K562 (cell line): ENCODE measurements around the gene PAK1IP1. TPM values are rescaled to one million over a fixed set of nuclear protein-coding genes. Genes with fewer than 3 reads are reported as not detected.
A peak's percentile ranks its signal among the peaks of the same experiment; 100 is the strongest.

Experiments used
- ATAC-seq: fragments of 200-7000 bp; cut with Tn5 transposase; 3 replicates; pipeline ENCODE4 v1.9.1; 2020; ENCODE audit warnings: moderate library complexity
- BruUV-seq: library from RNA; stranded (reverse); fragments of 400-500 nt; replicated peaks from 2 replicates; lab custom pipeline; 2021; lab: Mats Ljungman, UMichigan
- CTCF ChIA-PET: fragments of 300-600 bp; formaldehyde crosslinking; extraction: SDS; loops from one replicate; lab custom pipeline; 2021; ENCODE audit warnings: low intra/inter-chr PET ratio; lab: Yijun Ruan, JAX
- POLR2A ChIA-PET: fragments of 300-600, 350-650 bp; sonication (Branson Sonifier 250); formaldehyde crosslinking; extraction: SDS; loops from one replicate; lab custom pipeline; 2021; ENCODE audit warnings: antibody characterized with exemption, inconsistent platforms; lab: Yijun Ruan, JAX
- DNase-seq, 4 experiments: peaks; one replicate each; pipeline versions ENCODE4 v3.0.0 to v3.0.0-alpha.2; 2011 to 2018; ENCODE audit warnings: low spot score in 3 of 4, mixed read lengths in 3 of 4; ENCODE audit errors: extremely low read depth in 1 of 4
- FAIRE-seq: peaks from 2 replicates; lab custom pipeline; 2011; peaks lifted over from hg19 to GRCh38; lab: Jason Lieb, UNC
- H2AFZ ChIP-seq: 2 replicates; pipeline ENCODE4 v1.6.0; 2011; ENCODE audit warnings: low read depth, low read length, control low read depth, inconsistent platforms
- H3K27ac ChIP-seq: fragments of 200-600 bp; 3 replicates; pipeline ENCODE4 v1.8.0; 2011; ENCODE audit warnings: low read depth, mild to moderate bottlenecking, control low read depth, inconsistent platforms, low read length, moderate library complexity, mixed read lengths; ENCODE audit errors: extremely low read depth
- H3K27me3 ChIP-seq, 2 experiments: fragments of 300-600 bp in 1 of 2; 2 replicates in 1 of 2; 3 replicates in 1 of 2; pipeline versions ENCODE4 v1.6.0 to v1.8.0; 2011; ENCODE audit warnings: inconsistent platforms in 2 of 2, low read length in 2 of 2, mild to moderate bottlenecking in 1 of 2, mixed read lengths in 1 of 2, moderate library complexity in 1 of 2; ENCODE audit not compliant: control insufficient read depth in 2 of 2, insufficient read depth in 2 of 2
- H3K36me3 ChIP-seq: fragments of 300-600 bp; 3 replicates; pipeline ENCODE4 v1.8.0; 2011; ENCODE audit warnings: mild to moderate bottlenecking, low read length, inconsistent platforms; ENCODE audit not compliant: control insufficient read depth, insufficient read depth
- H3K4me1 ChIP-seq, 2 experiments: fragments of 200-600 bp in 1 of 2; replicated peaks in 1 of 2; 2 replicates in 1 of 2; 3 replicates in 1 of 2; pipeline versions ENCODE4 v1.5.1 to v1.8.0; 2011; ENCODE audit warnings: inconsistent platforms in 2 of 2, low read length in 2 of 2, mild to moderate bottlenecking in 1 of 2, mixed read lengths in 1 of 2, moderate library complexity in 1 of 2; ENCODE audit not compliant: control insufficient read depth in 2 of 2, insufficient read depth in 2 of 2
- H3K4me2 ChIP-seq: 2 replicates; pipeline ENCODE4 v1.6.1; 2011; ENCODE audit warnings: low read length, control low read depth, inconsistent platforms, mixed read lengths; ENCODE audit not compliant: insufficient read depth
- H3K4me3 ChIP-seq: fragments of 200-600 bp; sonication (generic), shearing (Covaris generic); 2 replicates; pipeline ENCODE4 v1.5.1; 2016; ENCODE audit warnings: control low read depth, inconsistent platforms
- H3K79me2 ChIP-seq: fragments of 200-600 bp; 3 replicates; pipeline ENCODE4 v1.8.0; 2011; ENCODE audit warnings: low read length, inconsistent platforms; ENCODE audit not compliant: control insufficient read depth, insufficient read depth
- H3K9ac ChIP-seq, 2 experiments: 2 replicates each; pipeline versions ENCODE4 v1.6.0 to v1.6.1; 2011; ENCODE audit warnings: low read depth in 2 of 2, low read length in 2 of 2, control low read depth in 1 of 2, inconsistent platforms in 1 of 2, mild to moderate bottlenecking in 1 of 2, mixed read lengths in 1 of 2; ENCODE audit not compliant: insufficient read depth in 1 of 2
- H3K9me1 ChIP-seq: one replicate; pipeline ENCODE4 v1.6.0; 2011; ENCODE audit warnings: inconsistent platforms, mild to moderate bottlenecking, low read length, moderate library complexity; ENCODE audit not compliant: control insufficient read depth, insufficient read depth
- H3K9me3 ChIP-seq: replicated peaks from 2 replicates; pipeline ENCODE4 v1.5.1; 2011; ENCODE audit warnings: low read depth, low read length, inconsistent platforms; ENCODE audit not compliant: control insufficient read depth, insufficient read depth
- H4K20me1 ChIP-seq: replicated peaks from 2 replicates; pipeline ENCODE4 v1.6.1; 2011; ENCODE audit warnings: low read length, inconsistent platforms, mixed read lengths; ENCODE audit not compliant: control insufficient read depth, insufficient read depth
- GABPB1 ChIP-seq: sonication (generic); formaldehyde crosslinking; IDR thresholded peaks from 2 replicates; pipeline ENCODE4 v1.8.0; 2022; ENCODE audit warnings: mild to moderate bottlenecking, missing genetic modification reagents
- L3MBTL2 ChIP-seq: fragments of 450-650 bp; IDR thresholded peaks from 2 replicates; pipeline ENCODE4 v1.6.1; 2016; ENCODE audit warnings: mild to moderate bottlenecking, moderate library complexity
- PHF8 ChIP-seq: fragments of 200-600 bp; sonication (generic); IDR thresholded peaks from 2 replicates; pipeline ENCODE4 v1.6.1; 2012; ENCODE audit warnings: mixed run types, mild to moderate bottlenecking, inconsistent platforms, low read length, moderate library complexity, borderline replicate concordance
- ZBTB7A ChIP-seq: IDR thresholded peaks from 2 replicates; pipeline ENCODE4 v1.6.1; 2011; ENCODE audit warnings: low read depth, mild to moderate bottlenecking, low read length, moderate library complexity, borderline replicate concordance; ENCODE audit not compliant: control insufficient read depth
- ZC3H11A ChIP-seq: IDR thresholded peaks from 2 replicates; pipeline ENCODE4 v1.6.1; 2012; ENCODE audit warnings: low read depth, low read length, improper control_type of control experiment
- ZFX ChIP-seq: sonication (generic); formaldehyde crosslinking; IDR thresholded peaks from 2 replicates; pipeline ENCODE4 v1.8.0; 2022; ENCODE audit warnings: mild to moderate bottlenecking, missing genetic modification reagents, moderate library complexity
- ZNF282 ChIP-seq: sonication (generic); formaldehyde crosslinking; IDR thresholded peaks from 2 replicates; pipeline ENCODE4 v1.8.1; 2023; ENCODE audit warnings: missing genetic modification reagents
- ZNF384 ChIP-seq: IDR thresholded peaks from 2 replicates; pipeline ENCODE4 v1.6.1; 2012; ENCODE audit warnings: low read depth, low read length, improper control_type of control experiment
- WGBS: fragments of 100-300 bp; shearing (Covaris generic); methylation state at CpG from one replicate; pipeline ENCODE4 v1.1.6; 2016; ENCODE audit warnings: low coverage, mixed read lengths; ENCODE audit not compliant: insufficient coverage; ENCODE audit errors: missing lambda C conversion rate; 5-methylcytosine and 5-hydroxymethylcytosine counted together
- in situ Hi-C: fragments of 300-500 bp; cut with MboI; formaldehyde crosslinking; loops from 4 replicates; pipeline ENCODE4 v1.15.0; 2018; ENCODE audit warnings: inconsistent platforms, mixed read lengths
- intact Hi-C: fragments of 100-400 bp; cut with micrococcal nuclease; formaldehyde crosslinking; loops from 2 replicates; pipeline ENCODE4 v1.14.2; 2022
- polyA plus RNA-seq, 8 experiments: library from polyadenylated mRNA; depleted of rRNA in 4 of 8; stranded (reverse) in 5 of 8; unstranded in 3 of 8; fragments of >200 nt; fragmentation: Nextera tagmentation in 2 of 8; fragmentation: Illumina TruSeq in 1 of 8; extraction: Ambion mirVana in 2 of 8; extraction: Trizol in 1 of 8; gene quantifications; 2 replicates each; pipeline versions ENCODE4 v1.2.1 to v1.2.3, GENCODE V29; 2011 to 2014; ENCODE audit warnings: inconsistent platforms in 1 of 8, missing spikeins in 1 of 8
- total RNA-seq, 7 experiments: library from RNA; depleted of rRNA in 6 of 7; stranded (reverse); fragments of >200 nt in 6 of 7; fragmentation: Illumina TruSeq in 2 of 7; extraction: Trizol in 2 of 7; gene quantifications; 2 replicates each; pipeline versions ENCODE4 v1.2.1 to v1.2.3, GENCODE V29; 2011 to 2021; ENCODE audit warnings: low replicate concordance in 1 of 7
- TF ChIP-seq, protein P1 (sequence below): fragments of 250-450 bp; sonication (Bioruptor Pico); IDR thresholded peaks from 2 replicates; pipeline ENCODE4 v1.5.0; 2021; ENCODE audit warnings: mild to moderate bottlenecking, moderate library complexity
- TF ChIP-seq, protein P2 (sequence below): sonication (generic); formaldehyde crosslinking; IDR thresholded peaks from 2 replicates; pipeline ENCODE4 v1.9.0; 2022; ENCODE audit warnings: mild to moderate bottlenecking, missing genetic modification reagents

Gene PAK1IP1
- total and polyA plus RNA-seq, 9 of the 15 experiments (the other 6 are each of a cell fraction or from before 2014, with no cell fraction given), result 50.0 to 200 (median 87.0) TPM

DNA sequence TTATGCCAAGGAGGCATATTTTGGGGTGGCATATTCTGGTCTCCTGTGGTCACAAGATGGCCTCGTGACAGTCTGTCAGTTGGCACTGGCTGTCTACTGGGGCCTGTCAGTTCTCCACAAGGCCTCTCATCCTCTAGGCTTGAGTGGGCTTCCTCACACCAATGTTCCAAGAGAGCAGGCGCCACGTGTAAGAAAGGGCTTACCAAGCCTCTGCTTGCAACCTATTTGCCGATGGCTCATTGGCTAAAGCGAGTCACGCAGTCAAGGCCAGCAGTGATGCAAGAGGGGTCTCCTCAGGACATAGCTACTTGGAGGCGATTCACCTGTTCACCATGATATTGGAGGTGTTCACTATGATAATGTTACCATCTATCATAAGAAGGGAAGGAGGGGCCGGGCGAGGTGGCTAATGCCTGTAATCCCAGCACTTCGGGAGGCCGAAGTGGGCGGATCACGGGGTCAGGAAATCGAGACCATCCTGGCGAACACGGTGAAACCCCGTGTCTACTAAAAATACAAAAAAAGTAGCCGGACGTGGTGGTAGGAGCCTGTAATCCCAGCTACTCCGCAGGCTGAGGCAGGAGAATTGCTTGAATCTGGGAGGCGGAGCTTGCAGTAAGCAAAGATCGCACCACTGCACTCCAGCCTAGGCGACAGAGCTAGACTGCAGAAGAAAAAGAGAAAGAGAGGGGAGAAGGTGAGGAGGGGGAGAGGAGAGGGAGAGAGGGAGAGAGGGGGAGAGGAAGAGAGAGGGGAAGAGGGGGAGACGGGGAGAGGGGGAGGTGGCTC, 35.7 kb upstream of the PAK1IP1 start (continued):
- TF ChIP-seq L3MBTL2, result peak; percentile 44; the same call in 1 of the 2 replicates
- TF ChIP-seq ZNF384, result no peak
- no peak for TF ChIP-seq ZC3H11A
- TF ChIP-seq, all 486 proteins: peak for 7

DNA sequence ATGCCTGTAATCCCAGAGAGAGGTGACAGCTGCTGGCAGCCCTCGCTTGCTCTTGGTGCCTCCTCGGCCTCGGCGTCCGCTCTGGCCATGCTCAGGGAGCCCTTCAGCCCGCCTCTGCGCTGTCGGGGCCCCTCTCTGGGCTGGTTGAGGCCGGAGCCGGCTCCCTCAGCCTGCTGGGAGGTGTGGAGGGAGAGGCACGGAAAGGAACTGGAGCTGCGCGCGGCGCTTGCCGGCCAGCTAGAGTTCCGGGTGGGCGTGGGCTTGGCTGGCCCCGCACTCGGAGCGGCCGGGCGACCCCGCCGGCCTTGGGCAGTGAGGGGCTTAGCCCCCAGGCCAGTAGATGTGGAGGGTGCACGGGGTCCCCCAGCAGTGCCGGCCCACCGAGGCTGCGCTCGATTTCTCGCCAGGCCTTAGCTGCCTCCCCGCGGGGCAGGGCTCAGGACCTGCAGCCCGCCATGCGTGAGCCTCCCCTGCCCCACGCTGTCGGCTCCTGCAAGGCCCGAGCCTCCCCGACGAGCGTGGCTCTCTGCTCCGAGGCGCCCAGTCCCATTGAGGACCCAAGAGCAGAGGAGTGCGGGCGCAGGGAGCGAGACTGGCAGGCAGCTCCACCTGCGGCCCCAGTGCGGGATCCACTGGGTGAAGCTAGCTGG, 34.9 kb upstream of the PAK1IP1 start:
- in situ Hi-C loops (no loop called here), intact Hi-C loops (no loop called here)
- peak overlapping the region; percentile 89 for H2AFZ ChIP-seq
- peak; percentile 75 for ATAC-seq
- peak overlapping the region; percentile 17; the same call in 1 of the 3 replicates for H3K27ac ChIP-seq
- no peaks in the 10 kb centered on the region for H3K36me3 ChIP-seq
- no TSS peak for BruUV-seq
- FAIRE-seq, result no peak
- H4K20me1 ChIP-seq, result no peaks in the 10 kb centered on the region
- peak in 1 of 4 experiments; percentile 40 for DNase-seq
- ChIA-PET POLR2A (interaction anchor here (0.6 to 2.6 kb wide), 9 partner anchors 10 to 65 kb away, joined by 3 to 11 read pairs (median 3); no protein-coding TSS in a partner anchor), CTCF (interaction anchor here (0.6 kb wide), 1 partner anchor 23 kb away, joined by 4 read pairs; no protein-coding TSS in a partner anchor)
- peak overlapping the region; percentile 39 for H3K4me3 ChIP-seq
- peak overlapping the region; percentile 36 to 86; a peak in 3 of 4 replicates for H3K9ac ChIP-seq
- 41% methylated on average over 44 of the region's 48 CpGs for WGBS
- H3K4me2 ChIP-seq, result peak overlapping the region; percentile 65
- peaks cover 15 to 22% of the 10 kb centered on the region in 2 experiments for H3K27me3 ChIP-seq
- no peaks in the 10 kb centered on the region; the same call in 1 of the 2 replicates for H3K9me3 ChIP-seq
- H3K9me1 ChIP-seq, result no peaks in the 10 kb centered on the region
- peaks cover 8% of the 10 kb centered on the region in 2 experiments for H3K4me1 ChIP-seq
- no peaks in the 10 kb centered on the region for H3K79me2 ChIP-seq
- peak; percentile 49; the same call in 1 of the 2 replicates for TF ChIP-seq ZBTB7A
- peak; percentile 92 for TF ChIP-seq ZFX (CRISPR knock-in tag)
- TF ChIP-seq, protein P1, sequence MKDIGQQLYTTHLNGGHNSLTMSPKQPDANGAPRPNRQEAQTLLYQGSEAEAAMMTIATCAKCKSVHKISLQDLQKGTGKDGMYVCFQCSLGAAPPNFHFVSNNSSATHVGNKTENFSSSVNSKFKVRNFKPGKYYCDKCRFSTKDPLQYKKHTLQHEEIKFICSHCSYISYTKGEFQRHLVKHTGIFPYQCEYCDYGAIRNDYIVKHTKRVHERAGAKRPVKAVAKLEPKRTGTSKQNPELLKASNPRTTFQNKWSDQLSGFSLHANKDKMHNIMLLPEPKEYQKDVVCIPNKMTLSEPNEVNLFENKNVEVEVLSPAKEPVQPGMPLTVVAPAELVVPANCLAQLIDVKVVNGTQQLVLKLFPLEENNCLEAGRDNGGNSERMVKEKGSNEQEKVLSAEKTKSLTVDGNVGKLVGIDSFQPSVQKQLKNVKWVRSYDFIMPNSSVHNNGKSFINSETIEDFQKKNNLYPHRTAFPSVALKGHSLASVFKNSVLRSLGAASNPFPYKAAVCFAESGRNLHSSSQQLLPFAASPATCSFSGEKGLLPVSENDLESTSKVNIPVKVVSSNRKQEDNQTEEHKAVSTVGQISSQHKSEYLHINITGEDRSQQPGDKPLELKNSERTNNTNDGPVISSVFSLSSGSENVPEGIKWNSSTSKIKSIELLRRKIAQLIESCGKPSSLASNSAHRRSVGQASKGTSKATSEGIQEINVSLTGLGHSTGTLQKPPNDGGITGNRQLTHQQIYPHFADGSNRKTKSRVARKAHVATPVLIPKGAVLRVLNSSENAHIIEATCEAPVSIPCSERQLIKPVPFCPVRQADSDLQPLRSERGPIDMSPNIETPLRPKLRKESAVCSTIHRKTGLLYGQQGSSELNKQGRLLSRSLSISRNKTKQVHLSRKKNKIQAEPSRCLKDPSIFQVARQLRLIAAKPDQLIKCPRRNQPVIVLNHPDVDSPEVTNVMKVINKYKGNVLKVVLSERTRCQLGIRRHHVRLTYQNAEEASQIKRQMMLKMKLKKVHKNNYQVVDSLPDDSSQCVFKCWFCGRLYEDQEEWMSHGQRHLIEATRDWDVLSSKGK (CRISPR knock-in tag), result no peak
- TF ChIP-seq ZNF282 (CRISPR knock-in tag), result peak; percentile 47; the same call in 1 of the 2 replicates
- peak; percentile 51; the same call in 1 of the 2 replicates for TF ChIP-seq PHF8
- TF ChIP-seq, protein P2, sequence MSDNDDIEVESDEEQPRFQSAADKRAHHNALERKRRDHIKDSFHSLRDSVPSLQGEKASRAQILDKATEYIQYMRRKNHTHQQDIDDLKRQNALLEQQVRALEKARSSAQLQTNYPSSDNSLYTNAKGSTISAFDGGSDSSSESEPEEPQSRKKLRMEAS, result peak; percentile 63
- TF ChIP-seq ZC3H11A, result no peak
- TF ChIP-seq GABPB1, result 0 out of 2 replicates have a peak, but pooled peaks have one; percentile 52
